Stomach (tissue), 9 donors: ENCODE data around the gene LMAN1L. TPM values are rescaled to one million over a fixed set of nuclear protein-coding genes. Genes with fewer than 3 reads are reported as not detected.

Experiments
- DNase-seq, 2 donors: peaks; one replicate each; pipeline versions ENCODE4 v3.0.0 to v3.0.0-alpha.2; 2013 to 2019
- H3K27ac ChIP-seq, 5 donors: fragments of 200-600 bp in 4 of 5; sonication (generic) in 4 of 5; one replicate each; pipeline ENCODE4 v1.5.1; 2013 to 2019; ENCODE audit warnings: mild to moderate bottlenecking in 1 of 5, moderate library complexity in 1 of 5
- H3K27me3 ChIP-seq, 3 donors: fragments of 200-600 bp; sonication (generic); one replicate each; pipeline ENCODE4 v1.5.1; 2017 to 2019; ENCODE audit warnings: mixed run types in 1 of 3
- H3K36me3 ChIP-seq, 4 donors: fragments of 200-600 bp; sonication (generic); 1 replicate in 3 of 4; 2 replicates in 1 of 4; pipeline ENCODE4 v1.5.1; 2016 to 2019
- H3K4me1 ChIP-seq, 4 donors: fragments of 200-600 bp; sonication (generic); one replicate each; pipeline ENCODE4 v1.5.1; 2016 to 2019
- H3K4me3 ChIP-seq, 4 donors: fragments of 200-600 bp; sonication (generic) in 3 of 4; one replicate each; pipeline ENCODE4 v1.5.1; 2016 to 2019; ENCODE audit warnings: mild to moderate bottlenecking in 1 of 4
- H3K9me3 ChIP-seq, 4 donors: fragments of 200-600 bp; sonication (generic); one replicate each; pipeline ENCODE4 v1.5.1; 2016 to 2019
- CTCF ChIP-seq, 7 experiments: fragments of 450-650 bp in 4 of 7; fragments of 200-600 bp in 3 of 7; sonication (generic) in 3 of 7; IDR thresholded peaks; one replicate each; pipeline ENCODE4 v1.5.1; 2016 to 2019; ENCODE audit warnings: antibody characterized with exemption in 7 of 7, control low read depth in 2 of 7, mild to moderate bottlenecking in 1 of 7
- EP300 ChIP-seq: sonication (generic); formaldehyde crosslinking; IDR thresholded peaks from one replicate; pipeline ENCODE4 v1.6.1; 2017; ENCODE audit warnings: antibody characterized with exemption
- POLR2A ChIP-seq, 4 donors: fragments of 450-650 bp; IDR thresholded peaks; one replicate each; pipeline ENCODE4 v1.6.1; 2016; ENCODE audit warnings: antibody characterized with exemption in 4 of 4, control low read depth in 2 of 4, mild to moderate bottlenecking in 1 of 4, moderate library complexity in 1 of 4
- POLR2AphosphoS5 ChIP-seq, 3 donors: sonication (generic); formaldehyde crosslinking; IDR thresholded peaks; one replicate each; pipeline ENCODE4 v1.6.1; 2016; ENCODE audit warnings: antibody characterized with exemption in 3 of 3
- WGBS, 5 donors: extraction: QIAGEN DNeasy Blood & Tissue Kit in 3 of 5; methylation state at CpG; one replicate each; pipeline versions ENCODE4 v1.1.5 to v1.1.7; 2013 to 2018; 5-methylcytosine and 5-hydroxymethylcytosine counted together
- intact Hi-C: fragments of 100-400 bp; cut with DNase I; formaldehyde crosslinking; loops from one replicate; pipeline ENCODE4 v1.15.1; 2023; ENCODE audit warnings: low total_unique reads
- polyA plus RNA-seq, 3 donors: library from polyadenylated mRNA; stranded (reverse); fragments of 200-250 nt; gene quantifications; one replicate each; pipeline ENCODE4 v1.2.3, GENCODE V29; 2013
- total RNA-seq, 5 donors: library from RNA; depleted of rRNA; stranded (reverse); fragments of >200 nt; gene quantifications; one replicate each; pipeline versions ENCODE4 v1.1.0 to v1.2.3, GENCODE V29; 2014 to 2016
- donor health status: healthy with polysubstance abuse.
- donor health status: Bipolar disorder and iron deficiency.
- donor health status: healthy.

LMAN1L gene
- total and polyA plus RNA-seq, 8 donors: 5.9 to 83.5 TPM; not detected in 6

DNA sequence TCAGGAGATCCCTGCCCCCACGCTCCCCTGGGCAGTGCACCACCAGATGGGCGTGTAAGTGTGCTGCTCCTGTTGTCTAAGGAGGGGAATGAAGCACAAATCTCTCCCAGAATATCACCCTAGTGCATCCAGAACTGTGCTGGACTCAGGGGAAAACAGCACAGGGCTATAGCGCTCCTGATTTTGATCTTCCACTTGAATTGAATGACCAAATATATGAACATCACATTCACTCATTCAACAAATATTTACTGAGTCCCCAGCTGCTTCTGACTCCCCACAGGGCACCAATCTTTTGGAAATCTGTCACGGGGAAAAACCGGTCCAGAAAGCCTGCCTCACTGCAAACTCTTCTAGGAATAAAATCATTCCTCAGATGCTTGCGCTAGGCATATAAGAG is 16.2 kb downstream of the LMAN1L start:
- peaks cover 3 to 24% (median 6%) of the 10 kb centered on the region in 4 donors for H3K4me1 ChIP-seq
- no peak overlapping the region for H3K4me3 ChIP-seq
- H3K27ac ChIP-seq: no peak overlapping the region
- H3K9me3 ChIP-seq: no peaks in the 10 kb centered on the region
- H3K27me3 ChIP-seq: peaks cover 0 to 52% (median 29%) of the 10 kb centered on the region in 3 donors
- TF ChIP-seq POLR2A (IDR thresholded peaks at IDR 0.05): no peak
- no peak for TF ChIP-seq EP300
- no peak for TF ChIP-seq POLR2AphosphoS5 (IDR thresholded peaks at IDR 0.05)
- no peak for TF ChIP-seq CTCF (IDR thresholded peaks at IDR 0.05)
- no peak for DNase-seq
- H3K36me3 ChIP-seq: no peaks in the 10 kb centered on the region
- 59 to 79% (median 61%) methylated on average over 6 of the region's 6 CpGs for WGBS, 5 donors
- intact Hi-C loops: no loop called here

- Histone ChIP-seq H3K36me3 (no peaks in the 10 kb centered on the region), H3K9me3 (no peaks in the 10 kb centered on the region), H3K27me3 (peaks cover 0 to 52% (median 29%) of the 10 kb centered on the region in 3 donors), H3K4me3 (no peak overlapping the region), H3K4me1 (peaks cover 3 to 24% (median 6%) of the 10 kb centered on the region in 4 donors), H3K27ac (no peak overlapping the region)
- WGBS, 5 donors: 62 to 76% (median 69%) methylated on average over 3 of the region's 3 CpGs
- no peak for TF ChIP-seq POLR2AphosphoS5 (IDR thresholded peaks at IDR 0.05)
- intact Hi-C loops: no loop called here
- DNase-seq: no peak
Measured at GRCh38 chr15:74829486-74829885, 16.9 kb downstream of the LMAN1L start.

GRCh38 chr15:74829991-74830390 is 17.4 kb downstream of the LMAN1L start:
- H3K4me1 ChIP-seq: peaks cover 3 to 24% (median 6%) of the 10 kb centered on the region in 4 donors
- H3K36me3 ChIP-seq: no peaks in the 10 kb centered on the region
- 45 to 71% (median 61%) methylated on average over 6 of the region's 6 CpGs for WGBS, 5 donors
- peaks cover 0 to 50% (median 29%) of the 10 kb centered on the region in 3 donors for H3K27me3 ChIP-seq
- no peak for DNase-seq
- no peak overlapping the region for H3K27ac ChIP-seq
- no peak overlapping the region for H3K4me3 ChIP-seq
- H3K9me3 ChIP-seq: no peaks in the 10 kb centered on the region
- TF ChIP-seq POLR2AphosphoS5 (IDR thresholded peaks at IDR 0.05): no peak
- TF ChIP-seq EP300: no peak
- no peak for TF ChIP-seq POLR2A (IDR thresholded peaks at IDR 0.05)
- TF ChIP-seq CTCF (IDR thresholded peaks at IDR 0.05): no peak
- intact Hi-C loops: no loop called here

GRCh38 chr15:74830868-74831267 is 18.2 kb downstream of the LMAN1L start:
- 58 to 86% (median 73%) methylated on average over 5 of the region's 5 CpGs for WGBS, 5 donors
- Histone ChIP-seq H3K4me3 (no peak overlapping the region), H3K27me3 (peaks cover 0 to 41% (median 29%) of the 10 kb centered on the region in 3 donors), H3K36me3 (peaks cover 0 to 6% (median 4%) of the 10 kb centered on the region in 4 donors), H3K4me1 (peaks cover 3 to 24% (median 6%) of the 10 kb centered on the region in 4 donors), H3K27ac (peak overlapping the region in 1 of 5 donors; percentile 11), H3K9me3 (no peaks in the 10 kb centered on the region)
- TF ChIP-seq EP300 (no peak), CTCF (IDR thresholded peaks at IDR 0.05) (no peak), POLR2AphosphoS5 (IDR thresholded peaks at IDR 0.05) (no peak), POLR2A (IDR thresholded peaks at IDR 0.05) (no peak)
- intact Hi-C loops: no loop called here
- DNase-seq: no peak

GRCh38 chr15:74831813-74832495 is 19.3 kb downstream of the LMAN1L start:
- DNase-seq: peak in 1 of 2 donors; percentile 39
- H3K36me3 ChIP-seq: peaks cover 0 to 16% (median 15%) of the 10 kb centered on the region in 4 donors
- no peak overlapping the region for H3K4me3 ChIP-seq
- peaks cover 0 to 31% (median 18%) of the 10 kb centered on the region in 3 donors for H3K27me3 ChIP-seq
- peaks cover 0 to 13% (median 0%) of the 10 kb centered on the region in 4 donors for H3K4me1 ChIP-seq
- WGBS, 5 donors: 52 to 67% (median 58%) methylated on average over 15 of the region's 15 CpGs
- H3K9me3 ChIP-seq: no peaks in the 10 kb centered on the region
- intact Hi-C loops: no loop called here
- TF ChIP-seq POLR2A (IDR thresholded peaks at IDR 0.05) (no peak), EP300 (no peak)
- peak overlapping the region in 1 of 5 donors; percentile 11 for H3K27ac ChIP-seq
